Glutamatergic neuron (in vitro differentiated cells): Measurements from ENCODE around the gene TMEM271. TPM values are rescaled to one million over a fixed set of nuclear protein-coding genes. Genes with fewer than 3 reads are reported as not detected.
"Not testable (repeated sequence)": the region's sequence is repeated elsewhere in the genome, so short reads cannot be mapped to it uniquely, and the experiment has no call there.

Experiments used
- DNase-seq: peaks from one replicate; pipeline ENCODE4 v3.0.0; 2022
- H3K27ac Mint-ChIP-seq: one replicate; pipeline ENCODE4 v1.8.0; 2020; ENCODE audit warnings: mild to moderate bottlenecking, mixed read lengths, inconsistent platforms; ENCODE audit not compliant: unreplicated experiment
- H3K27me3 Mint-ChIP-seq: one replicate; pipeline ENCODE4 v1.8.0; 2020; ENCODE audit warnings: mild to moderate bottlenecking, moderate library complexity, mixed read lengths, inconsistent platforms; ENCODE audit not compliant: unreplicated experiment
- H3K36me3 Mint-ChIP-seq: one replicate; pipeline ENCODE4 v1.8.0; 2020; ENCODE audit warnings: mild to moderate bottlenecking, mixed read lengths, inconsistent platforms; ENCODE audit not compliant: unreplicated experiment
- H3K4me1 Mint-ChIP-seq: one replicate; pipeline ENCODE4 v1.8.0; 2020; ENCODE audit warnings: mild to moderate bottlenecking, low read depth, mixed read lengths, inconsistent platforms; ENCODE audit not compliant: unreplicated experiment
- H3K4me3 Mint-ChIP-seq: one replicate; pipeline ENCODE4 v1.8.0; 2020; ENCODE audit warnings: mild to moderate bottlenecking, mixed read lengths, inconsistent platforms; ENCODE audit not compliant: unreplicated experiment
- H3K9me3 Mint-ChIP-seq: one replicate; pipeline ENCODE4 v1.8.0; 2020; ENCODE audit warnings: mild to moderate bottlenecking, moderate library complexity, mixed read lengths, inconsistent platforms; ENCODE audit not compliant: unreplicated experiment
- total RNA-seq: library from RNA; stranded (reverse); fragmentation: NEBNext Ultra II Directional; extraction: Animal tissue kit (Norgen Biotek cat#: 25700); gene quantifications from one replicate; pipeline ENCODE4 v1.2.1, GENCODE V29; 2021; ENCODE audit not compliant: unreplicated experiment
- TF ChIP-seq, protein P1 (sequence below): fragments of 200-600 bp; sonication (generic); IDR thresholded peaks from one replicate; pipeline ENCODE4 v1.5.0; 2021; ENCODE audit not compliant: partially characterized antibody, unreplicated experiment

The TMEM271 gene
- total RNA-seq, 1 donor from 2014 or later, result 22.7 TPM

DNA sequence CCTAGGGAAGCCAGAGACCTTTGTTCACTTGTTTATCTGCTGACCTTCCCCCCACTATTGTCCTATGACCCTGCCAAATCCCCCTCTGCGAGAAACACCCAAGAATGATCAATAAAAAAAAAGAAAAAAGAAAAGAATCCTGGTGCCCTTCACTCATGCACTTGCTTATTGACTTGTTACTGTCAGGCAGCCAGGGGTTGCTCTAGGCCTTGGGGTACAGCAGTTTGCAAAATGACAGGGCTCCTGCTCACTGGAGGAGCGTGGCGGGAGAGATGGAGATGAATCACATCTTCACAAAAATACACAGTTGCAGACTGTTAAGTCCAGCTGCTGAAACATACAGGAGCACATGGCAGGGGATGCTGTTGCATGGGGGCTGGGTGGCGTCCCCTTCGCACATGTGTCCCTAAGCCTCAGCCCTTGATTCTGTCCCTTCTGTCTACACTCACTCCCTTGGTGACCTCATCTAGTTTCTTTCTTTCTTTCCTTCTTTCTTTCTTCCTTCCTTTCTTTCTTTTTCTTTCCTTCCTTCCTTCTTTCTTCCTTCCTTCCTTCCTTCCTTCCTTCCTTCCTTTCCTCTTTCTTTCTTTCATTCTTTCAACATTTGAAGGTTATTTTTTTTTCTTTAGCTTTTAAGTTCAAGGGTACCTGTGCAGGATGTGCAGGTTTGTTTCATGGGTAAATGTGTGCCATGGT is 16.9 kb upstream of the TMEM271 start:
- Mint-ChIP-seq H3K9me3 (peaks cover 24% of the 10 kb centered on the region), H3K4me3 (peak overlapping the region; percentile 65), H3K36me3 (peaks cover 36% of the 10 kb centered on the region), H3K27me3 (peaks cover 13% of the 10 kb centered on the region), H3K4me1 (peaks cover 12% of the 10 kb centered on the region), H3K27ac (peak overlapping the region; percentile 99)
- DNase-seq, result peak; percentile 53
- TF ChIP-seq, protein P1, sequence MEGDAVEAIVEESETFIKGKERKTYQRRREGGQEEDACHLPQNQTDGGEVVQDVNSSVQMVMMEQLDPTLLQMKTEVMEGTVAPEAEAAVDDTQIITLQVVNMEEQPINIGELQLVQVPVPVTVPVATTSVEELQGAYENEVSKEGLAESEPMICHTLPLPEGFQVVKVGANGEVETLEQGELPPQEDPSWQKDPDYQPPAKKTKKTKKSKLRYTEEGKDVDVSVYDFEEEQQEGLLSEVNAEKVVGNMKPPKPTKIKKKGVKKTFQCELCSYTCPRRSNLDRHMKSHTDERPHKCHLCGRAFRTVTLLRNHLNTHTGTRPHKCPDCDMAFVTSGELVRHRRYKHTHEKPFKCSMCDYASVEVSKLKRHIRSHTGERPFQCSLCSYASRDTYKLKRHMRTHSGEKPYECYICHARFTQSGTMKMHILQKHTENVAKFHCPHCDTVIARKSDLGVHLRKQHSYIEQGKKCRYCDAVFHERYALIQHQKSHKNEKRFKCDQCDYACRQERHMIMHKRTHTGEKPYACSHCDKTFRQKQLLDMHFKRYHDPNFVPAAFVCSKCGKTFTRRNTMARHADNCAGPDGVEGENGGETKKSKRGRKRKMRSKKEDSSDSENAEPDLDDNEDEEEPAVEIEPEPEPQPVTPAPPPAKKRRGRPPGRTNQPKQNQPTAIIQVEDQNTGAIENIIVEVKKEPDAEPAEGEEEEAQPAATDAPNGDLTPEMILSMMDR, result no peak

DNA sequence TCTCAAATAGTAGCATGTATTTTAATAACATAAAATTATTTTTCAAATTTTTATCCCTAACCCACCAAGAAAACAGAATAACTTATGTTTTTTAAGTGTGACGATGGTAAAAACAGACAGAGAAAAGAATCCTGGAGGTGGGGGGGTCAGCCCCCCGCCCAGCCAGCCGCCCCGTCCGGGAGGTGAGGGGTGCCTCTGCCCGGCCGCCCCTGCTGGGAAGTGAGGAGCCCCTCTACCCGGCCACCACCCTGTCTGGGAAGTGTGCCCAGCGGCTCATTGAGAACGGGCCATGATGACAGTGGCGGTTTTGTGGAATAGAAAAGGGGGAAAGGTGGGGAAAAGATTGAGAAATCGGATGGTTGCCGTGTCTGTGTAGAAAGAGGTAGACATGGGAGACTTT is 16.1 kb upstream of the TMEM271 start:
- Mint-ChIP-seq H3K27ac (peak overlapping the region; percentile 99), H3K9me3 (peaks cover 24% of the 10 kb centered on the region), H3K4me1 (peaks cover 13% of the 10 kb centered on the region), H3K36me3 (peaks cover 35% of the 10 kb centered on the region), H3K27me3 (peaks cover 10% of the 10 kb centered on the region)
- not testable (repeated sequence) for H3K4me3 Mint-ChIP-seq, DNase-seq

DNA sequence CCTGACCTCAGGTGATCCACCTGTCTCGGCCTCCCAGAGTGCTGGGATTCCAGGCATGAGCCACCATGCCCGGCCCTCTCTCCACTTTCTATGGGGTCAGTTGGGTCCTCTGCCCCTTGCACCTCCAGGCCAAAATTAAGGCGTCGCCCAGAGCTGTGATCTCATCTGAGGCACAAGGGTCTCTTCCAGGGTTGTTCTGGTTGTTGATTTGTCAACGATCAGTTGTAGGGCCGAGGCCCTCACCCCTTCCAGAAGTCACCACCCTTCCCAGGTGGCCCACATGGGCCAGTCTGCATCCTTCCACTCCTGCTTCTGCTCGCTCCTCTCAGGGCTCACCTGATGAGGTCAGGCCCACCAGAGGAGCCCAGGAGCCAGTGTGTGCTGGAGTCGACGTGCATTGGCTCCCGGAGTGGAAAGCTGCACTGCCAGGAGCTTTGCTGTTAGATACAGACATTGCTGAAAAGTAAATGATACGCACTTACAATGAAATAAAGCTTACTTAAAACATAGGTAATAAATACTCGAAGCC is 14.3 kb upstream of the TMEM271 start:
- peaks cover 24% of the 10 kb centered on the region for H3K9me3 Mint-ChIP-seq
- no peak overlapping the region for H3K4me3 Mint-ChIP-seq
- H3K4me1 Mint-ChIP-seq, result peaks cover 22% of the 10 kb centered on the region
- peaks cover 30% of the 10 kb centered on the region for H3K36me3 Mint-ChIP-seq
- TF ChIP-seq, protein P1, result no peak
- no peak for DNase-seq
- H3K27ac Mint-ChIP-seq, result no peak overlapping the region
- peaks cover 9% of the 10 kb centered on the region for H3K27me3 Mint-ChIP-seq

DNA sequence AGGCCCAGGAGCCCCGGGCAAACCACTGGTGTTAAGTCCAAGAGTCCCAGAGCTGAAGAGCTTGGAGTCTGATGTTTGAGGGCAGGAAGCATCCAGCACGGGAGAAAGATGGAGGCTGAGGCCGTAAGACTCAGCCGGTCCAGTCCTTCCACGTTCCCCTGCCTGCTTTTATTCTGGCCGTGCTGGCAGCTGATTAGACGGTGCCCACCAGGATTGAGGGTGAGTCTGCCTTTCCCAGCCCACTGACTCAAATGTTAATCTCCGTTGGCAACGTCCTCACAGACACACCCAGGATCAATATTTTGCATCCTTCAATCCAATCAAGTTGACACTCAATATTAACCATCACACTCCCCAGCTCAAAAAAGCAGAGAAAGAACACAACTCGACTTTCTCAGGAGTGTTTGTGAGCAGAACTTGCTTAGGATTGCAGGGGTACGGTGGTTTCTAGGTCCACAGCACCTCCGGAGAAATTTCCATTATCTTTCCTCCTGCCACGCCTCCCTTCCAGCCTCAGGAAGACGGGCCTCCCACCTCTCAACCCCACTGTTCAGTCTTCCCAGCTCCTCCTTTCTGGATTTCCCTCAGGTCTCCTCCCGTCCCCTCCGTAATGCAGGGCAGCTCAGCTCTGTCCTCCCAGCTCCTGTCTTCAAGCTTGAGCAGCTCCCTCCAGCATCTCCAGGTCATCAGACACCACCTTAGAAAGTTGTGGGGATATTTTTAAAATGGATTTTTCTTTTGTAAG is 13.3 kb upstream of the TMEM271 start:
- DNase-seq, result no peak
- Mint-ChIP-seq H3K27me3 (peaks cover 8% of the 10 kb centered on the region), H3K4me1 (peaks cover 21% of the 10 kb centered on the region), H3K4me3 (no peak overlapping the region), H3K36me3 (peaks cover 25% of the 10 kb centered on the region), H3K9me3 (peaks cover 18% of the 10 kb centered on the region), H3K27ac (no peak overlapping the region)
- TF ChIP-seq, protein P1, result no peak

DNA sequence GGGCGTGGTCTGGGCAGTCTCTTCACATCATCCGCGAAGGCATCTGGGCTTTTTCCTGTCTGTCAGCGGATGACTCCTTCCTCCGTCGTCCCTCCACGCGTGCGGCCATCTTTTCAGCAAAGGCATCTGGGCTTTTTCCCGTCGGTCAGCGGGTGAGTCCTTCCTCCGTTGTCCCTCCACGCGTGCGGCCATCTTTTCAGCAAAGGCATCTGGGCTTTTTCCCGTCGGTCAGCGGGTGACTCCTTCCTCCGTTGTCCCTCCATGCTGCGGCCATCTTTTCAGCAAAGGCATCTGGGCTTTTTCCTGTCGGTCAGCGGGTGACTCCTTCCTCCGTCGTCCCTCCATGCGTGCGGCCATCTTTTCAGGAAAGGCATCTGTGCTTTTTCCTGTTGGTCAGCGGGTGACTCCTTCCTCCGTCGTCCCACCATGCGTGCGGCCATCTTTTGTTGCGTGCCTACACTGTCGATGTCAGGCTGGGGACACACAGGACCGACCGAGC is 12.3 kb upstream of the TMEM271 start:
- no peak overlapping the region for H3K4me3 Mint-ChIP-seq
- H3K36me3 Mint-ChIP-seq, result peaks cover 28% of the 10 kb centered on the region
- TF ChIP-seq, protein P1, result no peak
- DNase-seq, result no peak
- H3K4me1 Mint-ChIP-seq, result peaks cover 17% of the 10 kb centered on the region
- H3K27me3 Mint-ChIP-seq, result peaks cover 6% of the 10 kb centered on the region
- peaks cover 13% of the 10 kb centered on the region for H3K9me3 Mint-ChIP-seq
- peak overlapping the region; percentile 64 for H3K27ac Mint-ChIP-seq
